Stimulated activated CD8-positive, alpha-beta memory T cell treated with anti-CD3 and anti-CD28 coated beads, Interleukin-7, amount 100 ng/mL, for 4 hours (primary cell): ENCODE measurements around the gene ETV7.
"Not testable (repeated sequence)": the region's sequence is repeated elsewhere in the genome, so short reads cannot be mapped to it uniquely, and the experiment has no call there.

Experiments
- DNase-seq, 2 donors: peaks; one replicate each; pipeline ENCODE4 v3.0.0-alpha.2; 2020; ENCODE audit warnings: low read depth in 2 of 2

ETV7 gene

GRCh38 chr6:36364061-36364635, 23.3 kb downstream of the ETV7 start:
- DNase-seq = not testable (repeated sequence)

GRCh38 chr6:36363371-36363752, 24.1 kb downstream of the ETV7 start:
- DNase-seq = not testable (repeated sequence)

- no peak for DNase-seq
Observed at GRCh38 chr6:36362551-36363370, 24.7 kb downstream of the ETV7 start.

- no peak for DNase-seq
Observed at GRCh38 chr6:36361071-36361470, 26.4 kb downstream of the ETV7 start.

GRCh38 chr6:36360241-36361054, 27.0 kb downstream of the ETV7 start:
- DNase-seq = peak; percentile 36 to 44

GRCh38 chr6:36358226-36358915, 29.1 kb downstream of the ETV7 start:
- no peak for DNase-seq

- DNase-seq = no peak
Observed at GRCh38 chr6:36357872-36358225, 29.6 kb downstream of the ETV7 start.

- no peak for DNase-seq
Observed at GRCh38 chr6:36355819-36356218, 31.6 kb downstream of the ETV7 start.

- DNase-seq = no peak
Observed at GRCh38 chr6:36353411-36353915, 34.0 kb downstream of the ETV7 start.

GRCh38 chr6:36352477-36353157, 34.9 kb downstream of the ETV7 start:
- DNase-seq = no peak

- no peak for DNase-seq
Observed at GRCh38 chr6:36350681-36351571, 36.5 kb downstream of the ETV7 start.

GRCh38 chr6:36350082-36350481, 37.4 kb downstream of the ETV7 start:
- no peak for DNase-seq

GRCh38 chr6:36349240-36349639, 38.2 kb downstream of the ETV7 start:
- no peak for DNase-seq

- no peak for DNase-seq
Observed at GRCh38 chr6:36347621-36348020, 39.8 kb downstream of the ETV7 start.

GRCh38 chr6:36346486-36347273, 40.8 kb downstream of the ETV7 start:
- DNase-seq = no peak

GRCh38 chr6:36345681-36346466, 41.6 kb downstream of the ETV7 start:
- no peak for DNase-seq

- no peak for DNase-seq
Observed at GRCh38 chr6:36343109-36343680, 44.3 kb downstream of the ETV7 start.
